GM12892 (cell line): ENCODE data around the gene ARHGEF35.

Experiments
- POLR2A ChIP-seq: IDR thresholded peaks from 2 replicates; pipeline ENCODE4 v1.6.1; 2011; ENCODE audit warnings: low read depth, low read length, control low read depth
- POLR2AphosphoS5 ChIP-seq: IDR thresholded peaks from 2 replicates; pipeline ENCODE4 v1.6.1; 2011; ENCODE audit warnings: low read depth, low read length, control low read depth

GRCh38 chr7:144164784-144165183 is 30.8 kb downstream of the ARHGEF35 start:
- no peak for TF ChIP-seq POLR2A
- TF ChIP-seq POLR2AphosphoS5: no peak
